Activated CD8-positive, alpha-beta memory T cell treated with anti-CD3 and anti-CD28 coated beads for 1 hour (primary cell): ENCODE measurements around the gene SEZ6.
A peak's percentile ranks its signal among the peaks of the same experiment; 100 is the strongest.

ENCODE experiments used
- DNase-seq, 2 donors: peaks; one replicate each; pipeline ENCODE4 v3.0.0-alpha.2; 2020; ENCODE audit warnings: low read depth in 1 of 2; ENCODE audit errors: extremely low read depth in 1 of 2

Gene SEZ6

DNA sequence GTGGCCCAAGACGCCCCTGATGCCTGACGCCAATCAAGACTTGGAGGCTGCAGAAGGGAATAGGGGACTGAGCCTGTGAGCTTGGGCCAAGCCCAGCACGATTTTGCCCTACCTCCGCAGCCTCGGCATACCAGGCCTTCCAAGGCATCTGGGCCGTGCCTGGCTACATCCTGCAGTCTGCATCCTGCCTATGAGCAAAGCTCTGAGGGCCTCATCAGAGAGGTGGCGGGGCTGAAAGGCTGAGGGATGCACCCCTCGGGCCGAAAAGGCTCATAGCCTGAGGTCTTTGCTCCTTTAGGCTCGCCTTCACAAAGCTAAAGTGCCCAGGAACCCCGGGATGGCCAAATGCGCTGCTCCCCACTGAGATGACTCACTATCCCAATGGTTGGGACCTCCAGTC, 2.5 kb downstream of the SEZ6 start:
- DNase-seq = no peak

- no peak for DNase-seq
Observed at GRCh38 chr17:29002811-29003210, 3.0 kb downstream of the SEZ6 start.

- no peak for DNase-seq
Observed at GRCh38 chr17:29000973-29001372, 4.9 kb downstream of the SEZ6 start.

- DNase-seq = no peak
Observed at GRCh38 chr17:28999206-28999605, 6.6 kb downstream of the SEZ6 start.

GRCh38 chr17:28997806-28998205, 8.0 kb downstream of the SEZ6 start:
- DNase-seq = no peak

DNA sequence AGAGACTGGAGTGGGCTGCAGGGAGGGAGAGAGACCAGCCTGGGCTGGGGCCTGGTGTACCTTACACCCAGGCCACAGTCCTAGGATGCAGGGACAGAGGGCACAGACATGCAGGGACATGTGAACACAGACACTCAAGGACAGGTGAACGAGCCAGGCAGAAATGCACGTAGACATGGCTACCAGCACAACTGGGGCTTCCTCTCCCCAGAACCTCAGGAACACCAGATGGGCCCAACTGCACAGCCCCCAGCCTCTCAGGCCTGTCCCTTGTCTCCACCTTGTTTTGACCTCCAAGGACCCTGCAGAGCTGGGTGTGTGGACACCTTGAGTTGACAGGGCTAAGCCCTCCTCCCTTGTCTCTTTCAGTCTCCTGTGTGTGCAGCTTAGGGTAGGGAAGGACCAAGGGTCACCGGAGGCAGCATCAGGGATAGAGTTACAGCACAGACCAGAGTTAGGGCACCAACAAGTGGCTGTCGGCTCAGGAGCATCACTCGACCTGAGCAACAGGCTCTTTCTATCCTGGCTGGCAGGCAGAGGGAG, 9.2 kb downstream of the SEZ6 start:
- DNase-seq = no peak

DNA sequence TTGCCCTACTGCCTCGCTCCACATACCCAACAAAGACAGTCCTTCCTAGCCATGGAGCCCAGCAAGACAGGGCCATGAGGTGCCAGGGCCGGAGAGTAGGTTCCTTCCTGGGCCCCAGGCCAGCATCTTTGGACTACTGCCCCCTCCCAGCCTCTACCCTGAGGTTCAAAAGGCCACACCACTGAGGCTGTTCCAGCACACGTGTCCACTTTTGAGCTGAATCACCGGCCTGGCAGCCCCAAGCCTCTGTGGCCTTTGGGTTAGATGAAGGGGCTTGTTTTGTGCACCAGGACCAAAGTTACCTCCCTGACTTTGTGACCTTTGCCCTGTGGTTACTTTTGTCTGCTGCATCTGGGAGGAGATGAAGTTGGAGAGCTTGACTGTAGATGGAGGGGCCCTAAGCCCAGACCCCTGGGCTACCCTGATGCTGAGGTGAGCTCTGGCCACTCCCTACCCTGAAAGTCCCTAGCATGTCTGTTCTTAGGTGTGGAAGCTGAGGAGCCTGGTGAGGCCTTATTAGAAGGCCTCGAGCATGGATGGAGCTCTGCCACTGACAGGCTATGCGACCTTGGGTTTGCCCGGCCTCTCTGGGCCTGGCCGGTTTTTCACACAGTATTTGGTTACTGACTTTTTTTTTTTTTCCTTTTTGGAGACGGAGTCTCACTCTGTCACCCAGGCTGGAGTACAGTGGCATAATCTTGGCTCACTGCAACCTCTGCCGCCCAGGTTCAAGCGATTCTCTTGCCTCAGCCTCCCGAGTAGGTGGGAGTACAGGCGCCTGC, 12.0 kb downstream of the SEZ6 start:
- no peak for DNase-seq

GRCh38 chr17:28992625-28993600, 12.9 kb downstream of the SEZ6 start:
- DNase-seq = no peak

- DNase-seq = no peak
Observed at GRCh38 chr17:28992185-28992584, 13.6 kb downstream of the SEZ6 start.

DNA sequence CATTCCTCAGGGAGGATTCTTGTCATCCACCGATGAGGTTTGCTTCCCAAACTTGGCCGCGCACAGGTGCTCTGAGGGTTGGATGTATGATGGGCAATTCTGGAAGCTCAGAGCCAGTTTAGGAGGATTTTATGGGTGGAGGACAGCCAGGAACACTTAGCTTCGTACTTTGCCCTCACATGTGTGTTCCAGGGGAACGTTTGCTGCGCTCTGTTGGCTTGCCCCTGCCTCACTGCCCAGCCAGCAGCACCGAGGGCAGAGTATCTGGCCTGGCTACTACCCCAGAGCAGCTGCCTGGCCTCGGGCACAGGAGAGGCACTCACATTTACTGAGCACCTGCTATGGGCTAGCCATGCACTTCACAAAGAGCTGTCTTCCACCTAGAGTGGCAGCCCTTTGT, 14.1 kb downstream of the SEZ6 start:
- DNase-seq = no peak

DNA sequence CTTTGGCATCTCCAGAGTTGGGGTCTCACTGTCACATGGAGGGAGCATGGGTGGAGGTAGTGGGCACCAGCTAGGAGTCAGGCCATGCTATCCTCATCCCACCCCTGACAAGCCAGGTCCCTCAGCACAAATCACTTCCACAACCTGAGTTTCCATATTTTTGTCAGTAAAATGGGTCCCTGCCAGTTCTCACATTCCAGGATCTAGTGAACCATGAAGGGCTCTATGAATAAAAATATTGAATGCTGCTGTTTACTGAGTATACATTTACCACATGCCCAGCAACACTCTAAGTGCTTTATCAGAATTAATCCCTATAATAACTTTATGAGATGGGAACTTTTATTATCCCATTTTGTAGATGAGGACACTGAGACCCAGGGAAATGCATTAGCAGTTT, 16.8 kb downstream of the SEZ6 start:
- no peak for DNase-seq

- DNase-seq = no peak
Observed at GRCh38 chr17:28988475-28988874, 17.4 kb downstream of the SEZ6 start.

DNA sequence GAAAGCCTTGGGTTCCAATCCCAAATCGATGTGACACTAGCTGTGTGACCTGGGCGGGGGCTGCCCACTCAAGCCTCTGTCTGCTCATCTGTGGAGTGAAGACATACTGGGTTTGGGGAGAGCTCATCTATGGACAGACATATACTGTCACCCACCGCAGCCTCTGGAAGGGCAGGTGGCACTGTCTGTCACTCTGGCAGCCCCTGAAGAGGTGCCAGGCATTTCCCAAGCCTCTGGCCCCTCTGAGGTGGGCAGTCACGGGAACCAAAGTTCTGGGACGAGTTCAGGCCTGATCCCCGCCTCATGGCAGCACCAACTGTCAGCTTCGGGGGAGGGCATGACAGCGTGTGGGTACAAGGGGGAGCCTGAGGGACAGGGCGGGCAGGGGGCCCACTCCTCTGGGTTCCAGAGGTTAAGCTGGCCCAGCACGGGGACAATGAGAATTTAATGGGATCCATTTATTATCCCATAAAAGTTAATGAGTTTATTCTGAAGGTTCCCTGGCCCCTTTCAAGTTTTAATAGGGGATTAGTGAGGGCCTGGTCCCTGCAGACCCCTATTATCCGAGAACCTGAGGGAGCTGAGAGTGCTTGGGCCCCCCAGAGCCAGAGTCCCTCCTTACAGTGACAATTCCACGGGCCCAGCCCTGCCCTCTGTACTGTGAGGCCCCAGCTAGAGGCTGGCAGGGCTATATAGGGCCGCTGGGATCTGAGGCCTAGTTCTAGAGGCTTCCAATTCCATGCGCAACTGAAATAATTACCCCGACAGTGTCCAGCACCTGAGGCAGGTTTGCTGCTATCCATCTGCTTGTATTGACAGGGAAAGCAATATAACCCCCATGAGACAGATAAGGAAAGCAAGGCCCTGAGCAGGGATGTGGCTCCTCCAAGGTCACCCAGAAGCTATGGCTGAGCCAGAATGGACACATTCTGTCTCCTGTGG, 18.8 kb downstream of the SEZ6 start:
- no peak for DNase-seq

DNA sequence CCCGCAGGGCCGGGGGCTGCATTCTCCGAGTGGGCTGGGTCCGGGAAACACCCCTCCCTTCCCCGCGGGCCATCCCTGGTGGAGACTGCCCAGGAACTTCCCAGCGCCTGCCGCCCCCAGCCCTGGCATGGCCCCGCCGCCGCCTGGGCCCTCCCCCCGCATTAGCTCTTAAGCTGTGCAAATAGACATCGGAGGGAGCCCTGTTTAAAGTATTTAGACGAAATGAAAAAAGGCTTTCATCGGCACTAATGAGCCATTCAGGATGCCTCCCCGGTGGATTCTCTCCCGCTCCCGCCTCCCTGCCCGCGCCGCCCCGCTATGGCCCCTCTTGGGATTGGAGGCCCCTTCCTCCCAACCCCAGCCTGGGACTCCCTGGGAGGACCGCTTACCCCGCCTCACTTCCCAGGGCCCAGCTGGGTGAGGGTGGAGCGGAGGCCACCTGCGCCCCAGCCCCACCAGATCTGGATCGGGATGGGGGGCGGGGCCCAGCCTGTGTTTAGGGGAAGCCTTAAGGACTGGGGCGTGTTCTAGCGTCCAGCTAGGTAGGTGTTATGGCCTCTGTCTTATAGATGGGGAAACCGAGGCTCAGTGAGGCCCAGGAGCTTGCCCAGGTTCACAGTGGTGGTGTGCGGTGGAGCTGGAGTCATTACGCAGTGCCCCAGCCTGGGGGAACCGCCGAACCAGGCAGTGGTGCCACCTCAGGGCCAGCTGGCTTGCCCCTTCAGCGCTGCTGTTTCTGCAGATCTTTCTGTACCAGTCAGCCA, 19.7 kb downstream of the SEZ6 start:
- DNase-seq = no peak

- no peak for DNase-seq
Observed at GRCh38 chr17:28983286-28984230, 22.3 kb downstream of the SEZ6 start.

- DNase-seq = peak; percentile 17 to 32
Observed at GRCh38 chr17:28982131-28982793, 23.6 kb downstream of the SEZ6 start.

DNA sequence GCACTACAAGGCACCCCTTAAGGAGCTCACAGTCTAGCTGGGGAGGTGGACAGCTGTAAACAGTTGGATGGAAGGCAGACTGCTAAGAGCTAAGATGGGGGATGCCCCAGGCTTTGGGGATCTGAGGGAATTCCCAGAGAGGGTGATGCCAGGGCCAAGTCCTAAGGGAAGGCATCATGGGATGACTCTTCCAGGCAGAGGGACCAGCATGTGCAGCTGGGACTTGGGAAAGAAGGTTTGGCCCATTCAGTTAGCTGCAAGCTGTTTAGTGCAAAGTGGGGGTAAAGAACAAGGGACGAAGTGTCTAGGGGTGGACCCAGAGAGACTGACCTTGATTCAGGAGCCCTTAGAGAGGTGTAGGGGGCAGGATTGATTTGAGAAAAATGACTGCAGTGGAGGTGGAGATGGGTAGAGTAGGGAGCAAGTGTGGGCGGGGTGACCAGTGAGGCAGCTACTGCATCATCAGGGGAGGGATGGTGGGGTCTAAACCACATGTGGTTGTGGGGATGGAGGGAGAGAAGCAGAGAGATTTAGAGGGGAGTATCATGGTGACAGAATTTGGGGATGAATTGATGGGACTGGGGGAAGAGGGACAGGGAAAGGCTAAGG, 27.4 kb downstream of the SEZ6 start:
- DNase-seq = no peak
